Neural crest cell (in vitro differentiated cells): ENCODE results near the gene CKLF. TPM values are rescaled to one million over a fixed set of nuclear protein-coding genes. Genes with fewer than 3 reads are reported as not detected.
"Not testable (repeated sequence)": the region's sequence is repeated elsewhere in the genome, so short reads cannot be mapped to it uniquely, and the experiment has no call there.

ENCODE experiments used
- DNase-seq: peaks from one replicate; pipeline ENCODE4 v3.0.0; 2021; ENCODE audit warnings: low read depth, mixed read lengths, low spot score
- H3K27ac Mint-ChIP-seq: one replicate; pipeline ENCODE4 v1.8.0; 2021; ENCODE audit warnings: mild to moderate bottlenecking, mixed read lengths; ENCODE audit not compliant: unreplicated experiment
- H3K27me3 Mint-ChIP-seq: 2 replicates; pipeline ENCODE4 v1.8.0; 2021; ENCODE audit warnings: low read depth, mild to moderate bottlenecking, mixed read lengths
- H3K36me3 Mint-ChIP-seq: 2 replicates; pipeline ENCODE4 v1.8.0; 2021; ENCODE audit warnings: low read depth, mild to moderate bottlenecking, mixed read lengths
- H3K4me1 Mint-ChIP-seq: 2 replicates; pipeline ENCODE4 v1.8.0; 2021; ENCODE audit warnings: mixed read lengths
- H3K4me3 Mint-ChIP-seq: one replicate; pipeline ENCODE4 v1.8.0; 2021; ENCODE audit warnings: mild to moderate bottlenecking, mixed read lengths
- H3K9me3 Mint-ChIP-seq: 2 replicates; pipeline ENCODE4 v1.8.0; 2021; ENCODE audit warnings: mixed read lengths
- total RNA-seq: library from RNA; stranded (reverse); gene quantifications from 2 replicates; pipeline ENCODE4 v1.2.1, GENCODE V29; 2021
- TF ChIP-seq, protein P1 (sequence below): fragments of 200-600 bp; sonication (generic); conservative IDR thresholded peaks from 2 replicates; pipeline ENCODE4 v1.5.0; 2021; ENCODE audit warnings: antibody characterized with exemption, mild to moderate bottlenecking

The CKLF gene
- total RNA-seq, 1 donor from 2014 or later, result 51.2 TPM

DNA sequence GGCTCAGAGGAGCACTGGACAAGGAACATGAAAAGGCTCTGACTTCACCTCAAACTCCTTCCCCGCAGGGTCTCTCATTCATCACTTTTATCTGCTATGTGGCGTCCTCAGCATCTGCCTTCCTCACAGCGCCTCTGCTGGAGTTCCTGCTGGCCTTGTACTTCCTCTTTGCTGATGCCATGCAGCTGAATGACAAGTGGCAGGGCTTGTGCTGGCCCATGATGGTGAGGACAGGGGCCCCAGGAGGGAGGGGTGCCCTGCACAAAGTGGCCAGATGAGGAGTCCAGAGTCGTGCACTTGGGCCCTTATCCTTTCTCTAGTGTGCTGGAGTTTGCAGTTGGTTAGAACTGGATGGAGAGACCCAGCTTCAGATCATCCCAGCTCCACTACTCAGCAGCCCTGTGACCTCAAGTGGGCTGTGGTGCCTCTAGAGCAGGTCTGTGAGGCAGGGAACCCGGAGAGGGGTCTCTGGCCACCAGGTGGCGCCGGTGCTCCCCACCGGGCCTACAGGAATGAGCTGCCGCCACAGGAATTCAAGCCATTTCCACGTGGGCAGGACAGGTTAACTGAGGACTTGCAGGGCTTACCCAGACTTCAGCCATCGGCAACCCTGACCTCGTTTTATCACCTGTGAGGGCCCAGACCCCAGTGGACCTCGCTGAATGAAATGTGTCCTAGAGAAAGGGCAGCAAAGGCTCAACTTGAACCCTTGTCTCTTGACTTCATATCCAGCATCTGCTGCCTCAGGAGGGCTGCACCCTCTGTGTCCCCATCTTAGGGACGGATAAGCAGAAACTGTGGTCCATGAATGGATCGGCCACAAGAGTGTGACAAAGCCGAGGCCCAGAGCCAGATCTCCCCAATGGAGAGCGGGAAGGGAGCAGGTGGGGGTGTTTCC, 56.1 kb downstream of the CKLF start:
- peak overlapping the region; percentile 83 for H3K4me3 Mint-ChIP-seq
- peaks cover 23% of the 10 kb centered on the region for H3K4me1 Mint-ChIP-seq
- H3K36me3 Mint-ChIP-seq, result peaks cover 3% of the 10 kb centered on the region
- TF ChIP-seq, protein P1, sequence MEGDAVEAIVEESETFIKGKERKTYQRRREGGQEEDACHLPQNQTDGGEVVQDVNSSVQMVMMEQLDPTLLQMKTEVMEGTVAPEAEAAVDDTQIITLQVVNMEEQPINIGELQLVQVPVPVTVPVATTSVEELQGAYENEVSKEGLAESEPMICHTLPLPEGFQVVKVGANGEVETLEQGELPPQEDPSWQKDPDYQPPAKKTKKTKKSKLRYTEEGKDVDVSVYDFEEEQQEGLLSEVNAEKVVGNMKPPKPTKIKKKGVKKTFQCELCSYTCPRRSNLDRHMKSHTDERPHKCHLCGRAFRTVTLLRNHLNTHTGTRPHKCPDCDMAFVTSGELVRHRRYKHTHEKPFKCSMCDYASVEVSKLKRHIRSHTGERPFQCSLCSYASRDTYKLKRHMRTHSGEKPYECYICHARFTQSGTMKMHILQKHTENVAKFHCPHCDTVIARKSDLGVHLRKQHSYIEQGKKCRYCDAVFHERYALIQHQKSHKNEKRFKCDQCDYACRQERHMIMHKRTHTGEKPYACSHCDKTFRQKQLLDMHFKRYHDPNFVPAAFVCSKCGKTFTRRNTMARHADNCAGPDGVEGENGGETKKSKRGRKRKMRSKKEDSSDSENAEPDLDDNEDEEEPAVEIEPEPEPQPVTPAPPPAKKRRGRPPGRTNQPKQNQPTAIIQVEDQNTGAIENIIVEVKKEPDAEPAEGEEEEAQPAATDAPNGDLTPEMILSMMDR, result peak; percentile 95
- peaks cover 2% of the 10 kb centered on the region for H3K27me3 Mint-ChIP-seq
- H3K27ac Mint-ChIP-seq, result no peak overlapping the region
- no peaks in the 10 kb centered on the region for H3K9me3 Mint-ChIP-seq
- peak; percentile 86 for DNase-seq

DNA sequence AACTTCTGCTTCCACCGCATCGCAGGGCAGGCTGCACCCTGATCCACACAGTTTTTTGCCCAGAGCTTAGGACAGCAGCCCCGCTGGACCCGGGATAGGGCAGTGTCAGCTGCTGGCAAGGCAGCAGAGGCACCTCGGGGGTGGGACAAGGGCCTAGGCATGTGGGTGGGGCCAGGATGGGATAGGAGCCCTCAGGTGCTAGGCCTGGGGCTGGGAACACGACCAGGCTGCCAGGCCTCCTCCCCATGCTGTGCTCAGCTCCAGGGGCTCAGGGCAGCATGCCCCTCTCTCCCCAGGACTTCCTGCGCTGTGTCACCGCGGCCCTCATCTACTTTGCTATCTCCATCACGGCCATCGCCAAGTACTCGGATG, 56.7 kb downstream of the CKLF start:
- peaks cover 17% of the 10 kb centered on the region for H3K4me1 Mint-ChIP-seq
- H3K27me3 Mint-ChIP-seq, result peaks cover 2% of the 10 kb centered on the region
- TF ChIP-seq, protein P1, result no peak
- H3K27ac Mint-ChIP-seq, result no peak overlapping the region
- H3K36me3 Mint-ChIP-seq, result peaks cover 3% of the 10 kb centered on the region
- no peak for DNase-seq
- H3K9me3 Mint-ChIP-seq, result no peaks in the 10 kb centered on the region
- H3K4me3 Mint-ChIP-seq, result no peak overlapping the region

DNA sequence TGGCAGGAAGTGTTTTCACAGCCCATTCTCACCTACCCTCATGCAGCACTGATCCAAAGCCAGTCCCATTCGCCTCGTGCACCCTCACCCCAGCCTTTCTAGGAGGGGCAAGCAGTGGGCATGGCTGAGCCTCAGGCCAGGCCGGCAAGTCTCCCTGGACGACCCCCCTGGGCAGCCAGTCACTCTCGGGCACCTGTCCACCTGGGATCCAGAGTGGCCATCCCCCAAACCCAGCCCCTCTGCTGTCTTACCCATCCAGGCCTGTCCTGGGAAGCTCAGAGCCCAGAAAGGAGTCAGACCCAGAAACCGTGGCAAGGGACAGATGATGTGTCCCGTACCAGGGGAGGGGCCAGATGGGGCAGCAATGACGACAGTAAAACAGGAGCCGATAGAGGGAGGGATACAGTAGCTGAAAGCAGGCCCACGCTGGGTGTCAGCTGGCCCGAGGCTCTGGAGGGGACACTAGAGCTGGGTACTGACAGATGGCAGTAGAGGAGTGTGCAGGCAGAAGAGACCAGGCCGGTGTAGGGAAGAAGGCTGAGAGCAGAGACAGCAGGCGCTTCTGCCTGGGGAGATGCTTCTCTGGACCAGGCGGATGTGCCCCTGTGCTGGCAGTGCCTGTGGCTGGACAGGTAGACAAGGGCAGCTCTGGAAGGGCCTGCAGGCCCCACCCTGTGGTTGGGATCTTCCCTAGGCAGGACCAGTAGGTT, 57.9 kb downstream of the CKLF start:
- DNase-seq, result no peak
- no peak overlapping the region for H3K27ac Mint-ChIP-seq
- H3K27me3 Mint-ChIP-seq, result no peaks in the 10 kb centered on the region
- H3K4me1 Mint-ChIP-seq, result peaks cover 15% of the 10 kb centered on the region
- H3K4me3 Mint-ChIP-seq, result peak overlapping the region; percentile 19
- H3K9me3 Mint-ChIP-seq, result no peaks in the 10 kb centered on the region
- peaks cover 3% of the 10 kb centered on the region for H3K36me3 Mint-ChIP-seq
- TF ChIP-seq, protein P1, result no peak

DNA sequence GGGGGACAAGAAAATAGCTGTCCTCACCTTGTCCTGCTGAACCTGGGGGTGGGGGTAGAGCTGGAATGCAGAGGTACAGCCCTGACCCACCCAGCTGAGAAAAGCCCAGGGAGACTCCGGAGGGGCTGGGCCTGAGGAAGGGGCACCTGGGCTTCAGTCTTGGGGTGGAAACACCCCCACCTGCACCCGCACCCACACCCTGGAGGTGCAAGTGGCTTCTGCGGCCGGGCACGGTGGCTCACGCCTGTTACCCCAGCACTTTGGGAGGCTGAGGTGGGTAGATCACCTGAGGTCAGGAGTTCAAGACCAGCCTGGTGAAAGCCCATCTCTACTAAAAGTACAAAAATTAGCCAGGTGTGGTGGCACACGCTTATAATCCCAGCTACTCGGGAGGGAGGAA, 59.5 kb downstream of the CKLF start:
- DNase-seq, H3K36me3 Mint-ChIP-seq, H3K27me3 Mint-ChIP-seq, H3K27ac Mint-ChIP-seq, H3K9me3 Mint-ChIP-seq, H3K4me3 Mint-ChIP-seq, H3K4me1 Mint-ChIP-seq: not testable (repeated sequence)

DNA sequence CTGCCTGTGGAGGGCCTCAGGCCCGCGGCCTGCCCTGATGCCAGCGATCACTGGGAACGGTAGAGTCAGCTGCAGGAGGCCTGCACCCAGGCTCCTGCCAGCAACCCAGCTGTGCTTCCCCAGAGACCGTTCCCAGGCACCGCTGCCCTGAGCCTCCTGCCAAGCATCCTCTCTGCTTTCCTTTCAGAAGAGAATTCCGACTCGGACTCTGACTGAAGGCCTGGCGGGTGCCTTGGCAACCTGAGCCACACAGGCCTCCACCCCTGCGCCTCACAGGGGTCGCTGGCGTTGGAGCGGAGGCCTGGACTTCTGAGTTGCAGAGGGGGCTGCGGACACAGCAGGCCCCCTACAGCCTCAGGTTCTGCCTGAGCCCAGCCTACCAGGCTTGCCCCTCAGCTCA, 60.0 kb downstream of the CKLF start:
- DNase-seq, result no peak
- peaks cover 7% of the 10 kb centered on the region for H3K4me1 Mint-ChIP-seq
- no peak overlapping the region for H3K4me3 Mint-ChIP-seq
- no peaks in the 10 kb centered on the region for H3K27me3 Mint-ChIP-seq
- H3K9me3 Mint-ChIP-seq, result no peaks in the 10 kb centered on the region
- H3K27ac Mint-ChIP-seq, result no peak overlapping the region
- TF ChIP-seq, protein P1, result no peak
- H3K36me3 Mint-ChIP-seq, result peaks cover 5% of the 10 kb centered on the region
